H1 (cell line): ENCODE measurements around the gene GRIN3A. TPM values are rescaled to one million over a fixed set of nuclear protein-coding genes. Genes with fewer than 3 reads are reported as not detected.

ENCODE experiments used
- CHD2 ChIP-seq: IDR thresholded peaks from 2 replicates; pipeline ENCODE4 v1.6.1; 2012; ENCODE audit warnings: low read length, improper control_type of control experiment
- JUND ChIP-seq: IDR thresholded peaks from 2 replicates; pipeline ENCODE4 v1.6.1; 2011; ENCODE audit warnings: mild to moderate bottlenecking, improper control_type of control experiment, low read length
- RBBP5 ChIP-seq: IDR thresholded peaks from 2 replicates; pipeline ENCODE4 v1.7.1; 2012; ENCODE audit warnings: low read depth, mild to moderate bottlenecking, inconsistent platforms, low read length, moderate library complexity, borderline replicate concordance
- SP4 ChIP-seq: IDR thresholded peaks from 2 replicates; pipeline ENCODE4 v1.6.1; 2012; ENCODE audit warnings: low read length, inconsistent platforms
- TAF1 ChIP-seq: IDR thresholded peaks from 2 replicates; pipeline ENCODE4 v1.6.1; 2011; ENCODE audit warnings: mild to moderate bottlenecking, low read depth, low read length
- TBP ChIP-seq: IDR thresholded peaks from 2 replicates; pipeline ENCODE4 v1.6.1; 2011; ENCODE audit warnings: low read depth, low read length, improper control_type of control experiment
- polyA plus RNA-seq, 7 experiments: library from polyadenylated mRNA; depleted of rRNA in 3 of 7; stranded (reverse) in 5 of 7; unstranded in 2 of 7; fragments of >200 nt in 5 of 7; fragments of 200-250 nt in 2 of 7; gene quantifications; 1 replicate in 5 of 7; 2 replicates in 1 of 7; 4 replicates in 1 of 7; pipeline versions ENCODE4 v1.2.1 to v1.2.3, GENCODE V29; 2011 to 2013; ENCODE audit warnings: missing spikeins in 2 of 7, mixed read lengths in 2 of 7
- total RNA-seq: library from RNA; stranded (reverse); fragmentation: NEBNext Ultra II Directional; extraction: Animal tissue kit (Norgen Biotek cat#: 25700); gene quantifications from 2 replicates; pipeline ENCODE4 v1.2.1, GENCODE V29; 2021
- TF ChIP-seq, protein P1 (sequence below): fragments of 300-600 bp; sonication (generic); IDR thresholded peaks from 2 replicates; pipeline ENCODE4 v1.7.1; 2012; ENCODE audit warnings: low read length, moderate library complexity, mild to moderate bottlenecking, inconsistent platforms; ENCODE audit not compliant: insufficient replicate concordance

Gene GRIN3A
- total and polyA plus RNA-seq, 2 of the 8 experiments (the other 6 are each of a cell fraction or from before 2014, with no cell fraction given): 0.04 TPM; not detected in 1

DNA sequence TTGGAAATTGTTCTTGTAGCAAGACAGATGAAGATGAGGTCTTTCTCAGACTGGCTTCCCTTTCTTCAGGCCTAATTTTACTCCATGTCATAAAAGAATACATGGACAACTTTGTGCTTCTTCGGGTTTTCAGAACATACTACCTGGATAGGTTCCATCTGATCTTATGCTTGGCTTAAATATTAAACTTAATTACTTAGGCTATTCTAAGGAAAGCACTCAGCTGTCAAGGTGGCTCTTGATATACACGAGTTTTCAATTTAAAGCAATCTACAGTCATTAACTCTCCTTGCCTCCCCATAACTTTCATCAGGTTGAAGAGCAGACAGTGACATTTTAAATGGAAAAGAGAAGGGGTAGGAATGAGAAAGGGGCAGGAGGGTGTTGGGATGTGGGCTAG is 134.2 kb downstream of the GRIN3A start (continued):
- TF ChIP-seq CHD2: no peak
- TF ChIP-seq TAF1: no peak
- TF ChIP-seq JUND: no peak
- TF ChIP-seq, protein P1, sequence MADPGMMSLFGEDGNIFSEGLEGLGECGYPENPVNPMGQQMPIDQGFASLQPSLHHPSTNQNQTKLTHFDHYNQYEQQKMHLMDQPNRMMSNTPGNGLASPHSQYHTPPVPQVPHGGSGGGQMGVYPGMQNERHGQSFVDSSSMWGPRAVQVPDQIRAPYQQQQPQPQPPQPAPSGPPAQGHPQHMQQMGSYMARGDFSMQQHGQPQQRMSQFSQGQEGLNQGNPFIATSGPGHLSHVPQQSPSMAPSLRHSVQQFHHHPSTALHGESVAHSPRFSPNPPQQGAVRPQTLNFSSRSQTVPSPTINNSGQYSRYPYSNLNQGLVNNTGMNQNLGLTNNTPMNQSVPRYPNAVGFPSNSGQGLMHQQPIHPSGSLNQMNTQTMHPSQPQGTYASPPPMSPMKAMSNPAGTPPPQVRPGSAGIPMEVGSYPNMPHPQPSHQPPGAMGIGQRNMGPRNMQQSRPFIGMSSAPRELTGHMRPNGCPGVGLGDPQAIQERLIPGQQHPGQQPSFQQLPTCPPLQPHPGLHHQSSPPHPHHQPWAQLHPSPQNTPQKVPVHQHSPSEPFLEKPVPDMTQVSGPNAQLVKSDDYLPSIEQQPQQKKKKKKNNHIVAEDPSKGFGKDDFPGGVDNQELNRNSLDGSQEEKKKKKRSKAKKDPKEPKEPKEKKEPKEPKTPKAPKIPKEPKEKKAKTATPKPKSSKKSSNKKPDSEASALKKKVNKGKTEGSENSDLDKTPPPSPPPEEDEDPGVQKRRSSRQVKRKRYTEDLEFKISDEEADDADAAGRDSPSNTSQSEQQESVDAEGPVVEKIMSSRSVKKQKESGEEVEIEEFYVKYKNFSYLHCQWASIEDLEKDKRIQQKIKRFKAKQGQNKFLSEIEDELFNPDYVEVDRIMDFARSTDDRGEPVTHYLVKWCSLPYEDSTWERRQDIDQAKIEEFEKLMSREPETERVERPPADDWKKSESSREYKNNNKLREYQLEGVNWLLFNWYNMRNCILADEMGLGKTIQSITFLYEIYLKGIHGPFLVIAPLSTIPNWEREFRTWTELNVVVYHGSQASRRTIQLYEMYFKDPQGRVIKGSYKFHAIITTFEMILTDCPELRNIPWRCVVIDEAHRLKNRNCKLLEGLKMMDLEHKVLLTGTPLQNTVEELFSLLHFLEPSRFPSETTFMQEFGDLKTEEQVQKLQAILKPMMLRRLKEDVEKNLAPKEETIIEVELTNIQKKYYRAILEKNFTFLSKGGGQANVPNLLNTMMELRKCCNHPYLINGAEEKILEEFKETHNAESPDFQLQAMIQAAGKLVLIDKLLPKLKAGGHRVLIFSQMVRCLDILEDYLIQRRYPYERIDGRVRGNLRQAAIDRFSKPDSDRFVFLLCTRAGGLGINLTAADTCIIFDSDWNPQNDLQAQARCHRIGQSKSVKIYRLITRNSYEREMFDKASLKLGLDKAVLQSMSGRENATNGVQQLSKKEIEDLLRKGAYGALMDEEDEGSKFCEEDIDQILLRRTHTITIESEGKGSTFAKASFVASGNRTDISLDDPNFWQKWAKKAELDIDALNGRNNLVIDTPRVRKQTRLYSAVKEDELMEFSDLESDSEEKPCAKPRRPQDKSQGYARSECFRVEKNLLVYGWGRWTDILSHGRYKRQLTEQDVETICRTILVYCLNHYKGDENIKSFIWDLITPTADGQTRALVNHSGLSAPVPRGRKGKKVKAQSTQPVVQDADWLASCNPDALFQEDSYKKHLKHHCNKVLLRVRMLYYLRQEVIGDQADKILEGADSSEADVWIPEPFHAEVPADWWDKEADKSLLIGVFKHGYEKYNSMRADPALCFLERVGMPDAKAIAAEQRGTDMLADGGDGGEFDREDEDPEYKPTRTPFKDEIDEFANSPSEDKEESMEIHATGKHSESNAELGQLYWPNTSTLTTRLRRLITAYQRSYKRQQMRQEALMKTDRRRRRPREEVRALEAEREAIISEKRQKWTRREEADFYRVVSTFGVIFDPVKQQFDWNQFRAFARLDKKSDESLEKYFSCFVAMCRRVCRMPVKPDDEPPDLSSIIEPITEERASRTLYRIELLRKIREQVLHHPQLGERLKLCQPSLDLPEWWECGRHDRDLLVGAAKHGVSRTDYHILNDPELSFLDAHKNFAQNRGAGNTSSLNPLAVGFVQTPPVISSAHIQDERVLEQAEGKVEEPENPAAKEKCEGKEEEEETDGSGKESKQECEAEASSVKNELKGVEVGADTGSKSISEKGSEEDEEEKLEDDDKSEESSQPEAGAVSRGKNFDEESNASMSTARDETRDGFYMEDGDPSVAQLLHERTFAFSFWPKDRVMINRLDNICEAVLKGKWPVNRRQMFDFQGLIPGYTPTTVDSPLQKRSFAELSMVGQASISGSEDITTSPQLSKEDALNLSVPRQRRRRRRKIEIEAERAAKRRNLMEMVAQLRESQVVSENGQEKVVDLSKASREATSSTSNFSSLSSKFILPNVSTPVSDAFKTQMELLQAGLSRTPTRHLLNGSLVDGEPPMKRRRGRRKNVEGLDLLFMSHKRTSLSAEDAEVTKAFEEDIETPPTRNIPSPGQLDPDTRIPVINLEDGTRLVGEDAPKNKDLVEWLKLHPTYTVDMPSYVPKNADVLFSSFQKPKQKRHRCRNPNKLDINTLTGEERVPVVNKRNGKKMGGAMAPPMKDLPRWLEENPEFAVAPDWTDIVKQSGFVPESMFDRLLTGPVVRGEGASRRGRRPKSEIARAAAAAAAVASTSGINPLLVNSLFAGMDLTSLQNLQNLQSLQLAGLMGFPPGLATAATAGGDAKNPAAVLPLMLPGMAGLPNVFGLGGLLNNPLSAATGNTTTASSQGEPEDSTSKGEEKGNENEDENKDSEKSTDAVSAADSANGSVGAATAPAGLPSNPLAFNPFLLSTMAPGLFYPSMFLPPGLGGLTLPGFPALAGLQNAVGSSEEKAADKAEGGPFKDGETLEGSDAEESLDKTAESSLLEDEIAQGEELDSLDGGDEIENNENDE: no peak
- no peak for TF ChIP-seq SP4
- no peak for TF ChIP-seq TBP
- no peak for TF ChIP-seq RBBP5
